Heart right ventricle (tissue), 16 donors: ENCODE measurements around the gene DCAF4. TPM values are rescaled to one million over a fixed set of nuclear protein-coding genes. Genes with fewer than 3 reads are reported as not detected.

Experiments used
- ATAC-seq, 8 donors: fragments of 200-7000 bp; cut with Tn5 transposase; one replicate each; pipeline ENCODE4 v1.9.1; 2020; ENCODE audit warnings: mild to moderate bottlenecking in 8 of 8, moderate library complexity in 8 of 8, moderate number of reproducible peaks in 1 of 8
- DNase-seq, 2 donors: peaks; one replicate each; pipeline ENCODE4 v3.0.0-alpha.2; 2020
- H3K27ac ChIP-seq, 10 donors: fragments of 200-600 bp; sonication (generic) in 2 of 10; one replicate each; pipeline versions ENCODE4 v1.5.0 to v1.8.0; 2020 to 2022; ENCODE audit warnings: mild to moderate bottlenecking in 3 of 10
- H3K27me3 ChIP-seq, 7 donors: fragments of 200-600 bp; one replicate each; pipeline ENCODE4 v1.8.0; 2021 to 2022; ENCODE audit warnings: mild to moderate bottlenecking in 2 of 7
- H3K36me3 ChIP-seq, 9 donors: fragments of 200-600 bp; sonication (generic) in 1 of 9; one replicate each; pipeline versions ENCODE4 v1.5.0 to v1.8.0; 2020 to 2022; ENCODE audit warnings: mild to moderate bottlenecking in 2 of 9
- H3K4me1 ChIP-seq, 9 donors: fragments of 200-600 bp; sonication (generic) in 1 of 9; one replicate each; pipeline versions ENCODE4 v1.5.0 to v1.8.0; 2020 to 2022; ENCODE audit warnings: mild to moderate bottlenecking in 4 of 9
- H3K4me3 ChIP-seq, 10 donors: fragments of 200-600 bp; sonication (generic) in 2 of 10; one replicate each; pipeline versions ENCODE4 v1.5.0 to v1.8.0; 2020 to 2022; ENCODE audit warnings: mild to moderate bottlenecking in 7 of 10, moderate library complexity in 2 of 10
- H3K9me3 ChIP-seq, 11 donors: fragments of 200-600 bp in 10 of 11; sonication (generic) in 2 of 11; one replicate each; pipeline versions ENCODE4 v1.5.0 to v1.8.0; 2013 to 2022; ENCODE audit warnings: mild to moderate bottlenecking in 2 of 11, control low read depth in 1 of 11, moderate library complexity in 1 of 11
- WGBS, 2 donors: extraction: QIAGEN DNeasy Blood & Tissue Kit; methylation state at CpG; one replicate each; pipeline ENCODE4 v1.1.7; 2013; ENCODE audit warnings: inconsistent platforms in 1 of 2; 5-methylcytosine and 5-hydroxymethylcytosine counted together
- intact Hi-C, 10 donors: fragments of 100-400 bp; cut with DNase I; formaldehyde crosslinking; loops; one replicate each; pipeline versions ENCODE4 v1.11.1 to v1.14.2; 2022
- polyA plus RNA-seq, 2 donors: library from polyadenylated mRNA; stranded (reverse); fragments of 200-250 nt; gene quantifications; one replicate each; pipeline ENCODE4 v1.2.3, GENCODE V29; 2013
- total RNA-seq, 10 donors: library from RNA; stranded (reverse); fragmentation: NEBNext Ultra II Directional in 3 of 10; extraction: Animal tissue kit (Norgen Biotek cat#: 25700) in 3 of 10; gene quantifications; one replicate each; pipeline versions ENCODE4 v1.2.1 to v1.2.4, GENCODE V29; 2021 to 2023
- TF ChIP-seq, protein P1 (sequence below), 9 donors: fragments of 200-600 bp; sonication (generic) in 2 of 9; IDR thresholded peaks; one replicate each; pipeline versions ENCODE4 v1.5.0 to v1.8.0; 2021 to 2022; ENCODE audit warnings: antibody characterized with exemption in 9 of 9, mild to moderate bottlenecking in 5 of 9, moderate library complexity in 1 of 9
- donor health status: Arrhythmogenic right ventricular cardiomyopathy.
- donor health status: ischemic (EF 13 %, LVEDD 7.1; RV severe dilation, severe dysfunction).
- donor health status: healthy with polysubstance abuse.
- donor health status: DM: no; HTN: yes; CAD: no.
- donor health status: DM: no; HTN: no; CAD: no.
- donor health status: ischemic (EF 25% LVEDD 6.9; RV normal size, moderate dysfunction).
- donor health status: ischemic (EF 25% LVEDD 5.7; RV mildly dilated, moderate dysfunction).
- donor health status: healthy.
- donor health status: DM: yes; HTN: yes; CAD: no.
- donor health status: Ischemic cardiomyopathy.
- donor health status: ischemic (EF 35%, LVEDD 5.7; RV mildly dilated, moderate dysfunction).
- donor health status: nonischemic (EF 11% LVEDD 7.7; RV severe dilation, severe dysfunction).
- donor health status: DM: yes; HTN: yes; CAD: no.
- donor health status: PGD.
- donor health status: ischemic (EF 29% LVEDD 5.4; RV normal size, mild dysfunction).
- donor health status: nonischemic (EF 23%, LVEDD 6.1; RV moderate dilation, normal function).

DCAF4 gene
- total and polyA plus RNA-seq, 12 donors = 2.2 to 8.9 (median 6.4) TPM

DNA sequence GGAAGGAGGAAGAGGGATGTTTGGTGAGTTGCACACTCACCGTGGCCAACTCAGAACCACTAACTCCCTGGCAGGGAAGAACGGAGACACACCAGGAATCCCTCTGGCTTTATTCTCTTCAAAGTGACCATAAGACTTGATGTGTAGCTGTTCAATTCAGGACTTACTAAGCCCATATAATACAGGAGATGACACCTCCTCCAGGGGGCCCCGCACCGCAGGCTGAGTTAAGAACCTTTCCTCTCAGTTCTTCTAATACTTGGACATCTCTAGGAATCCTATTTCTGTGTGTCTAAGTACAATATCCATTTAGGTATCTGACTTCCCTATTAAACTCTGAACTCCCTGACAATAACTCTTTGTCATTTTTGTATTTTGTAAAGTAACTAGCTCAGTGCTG, 49.5 kb downstream of the DCAF4 start:
- intact Hi-C loops = no loop called here
- 94 to 96% methylated on average over 4 of the region's 4 CpGs for WGBS, 2 donors

GRCh38 chr14:72978856-72979255, 52.6 kb downstream of the DCAF4 start:
- H3K27me3 ChIP-seq = no peaks in the 10 kb centered on the region
- intact Hi-C loops = no loop called here
- H3K9me3 ChIP-seq = no peaks in the 10 kb centered on the region
- H3K27ac ChIP-seq = no peak overlapping the region
- TF ChIP-seq, protein P1, sequence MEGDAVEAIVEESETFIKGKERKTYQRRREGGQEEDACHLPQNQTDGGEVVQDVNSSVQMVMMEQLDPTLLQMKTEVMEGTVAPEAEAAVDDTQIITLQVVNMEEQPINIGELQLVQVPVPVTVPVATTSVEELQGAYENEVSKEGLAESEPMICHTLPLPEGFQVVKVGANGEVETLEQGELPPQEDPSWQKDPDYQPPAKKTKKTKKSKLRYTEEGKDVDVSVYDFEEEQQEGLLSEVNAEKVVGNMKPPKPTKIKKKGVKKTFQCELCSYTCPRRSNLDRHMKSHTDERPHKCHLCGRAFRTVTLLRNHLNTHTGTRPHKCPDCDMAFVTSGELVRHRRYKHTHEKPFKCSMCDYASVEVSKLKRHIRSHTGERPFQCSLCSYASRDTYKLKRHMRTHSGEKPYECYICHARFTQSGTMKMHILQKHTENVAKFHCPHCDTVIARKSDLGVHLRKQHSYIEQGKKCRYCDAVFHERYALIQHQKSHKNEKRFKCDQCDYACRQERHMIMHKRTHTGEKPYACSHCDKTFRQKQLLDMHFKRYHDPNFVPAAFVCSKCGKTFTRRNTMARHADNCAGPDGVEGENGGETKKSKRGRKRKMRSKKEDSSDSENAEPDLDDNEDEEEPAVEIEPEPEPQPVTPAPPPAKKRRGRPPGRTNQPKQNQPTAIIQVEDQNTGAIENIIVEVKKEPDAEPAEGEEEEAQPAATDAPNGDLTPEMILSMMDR (IDR thresholded peaks at IDR 0.05) = no peak
- H3K4me1 ChIP-seq = no peaks in the 10 kb centered on the region
- H3K4me3 ChIP-seq = no peak overlapping the region
- H3K36me3 ChIP-seq = peaks cover 4 to 96% (median 46%) of the 10 kb centered on the region in 9 donors
- DNase-seq (no peak), ATAC-seq (no peak)
- WGBS, 2 donors = 89 to 91% methylated on average over 9 of the region's 9 CpGs

More for the DNA sequence above, 49.5 kb downstream of the DCAF4 start:
- Histone ChIP-seq H3K27me3 (no peaks in the 10 kb centered on the region), H3K9me3 (no peaks in the 10 kb centered on the region), H3K4me1 (no peaks in the 10 kb centered on the region), H3K4me3 (no peak overlapping the region), H3K27ac (no peak overlapping the region), H3K36me3 (peaks cover 6 to 100% (median 70%) of the 10 kb centered on the region in 9 donors)
- TF ChIP-seq, protein P1 (IDR thresholded peaks at IDR 0.05) = no peak
- DNase-seq (no peak), ATAC-seq (no peak)

- no peak overlapping the region for H3K27ac ChIP-seq
- 86 to 98% methylated on average over 8 of the region's 8 CpGs for WGBS, 2 donors
- TF ChIP-seq, protein P1 (IDR thresholded peaks at IDR 0.05) = no peak
- H3K9me3 ChIP-seq = no peaks in the 10 kb centered on the region
- intact Hi-C loops = no loop called here
- no peak for ATAC-seq
- no peak overlapping the region for H3K4me3 ChIP-seq
- no peaks in the 10 kb centered on the region for H3K4me1 ChIP-seq
- no peaks in the 10 kb centered on the region for H3K27me3 ChIP-seq
- H3K36me3 ChIP-seq = peaks cover 0 to 96% (median 30%) of the 10 kb centered on the region in 9 donors
- no peak for DNase-seq
These were observed 54.6 kb downstream of the DCAF4 start for GRCh38 chr14:72980863-72981262.

DNA sequence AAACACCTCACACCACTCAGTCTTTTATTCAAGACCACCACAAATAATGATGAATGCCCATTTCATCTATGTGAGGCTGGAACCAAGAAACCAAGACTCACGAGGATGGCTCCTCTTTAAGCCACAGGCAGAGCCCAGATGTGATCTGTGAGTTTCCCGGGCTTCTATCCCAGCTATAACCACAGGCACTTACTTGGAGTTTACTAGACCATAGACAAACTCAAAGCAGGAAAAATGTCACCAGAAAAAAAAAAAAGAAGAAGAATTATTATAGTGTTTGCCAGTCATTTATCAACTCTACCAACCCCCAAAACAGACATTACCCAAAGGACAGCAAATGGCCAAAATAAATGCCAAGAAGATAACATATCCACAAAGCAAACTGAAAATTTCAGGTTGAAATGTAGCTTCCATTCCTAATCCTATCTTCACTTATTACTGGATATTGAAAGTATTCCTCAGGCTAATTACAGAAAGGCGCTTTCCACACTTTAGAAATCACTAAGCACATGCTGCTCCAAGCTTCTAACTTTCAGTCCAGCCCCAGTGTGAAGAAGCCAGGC, 56.0 kb downstream of the DCAF4 start:
- Histone ChIP-seq H3K4me1 (no peaks in the 10 kb centered on the region), H3K36me3 (peaks cover 0 to 96% (median 30%) of the 10 kb centered on the region in 9 donors), H3K27me3 (no peaks in the 10 kb centered on the region), H3K4me3 (no peak overlapping the region), H3K27ac (no peak overlapping the region), H3K9me3 (no peaks in the 10 kb centered on the region)
- ATAC-seq (no peak), DNase-seq (no peak)
- WGBS, 2 donors = 64 to 97% methylated on average over 3 of the region's 3 CpGs
- intact Hi-C loops = no loop called here
- TF ChIP-seq, protein P1 (IDR thresholded peaks at IDR 0.05) = no peak
